GM19099 (cell line): ENCODE data around the gene LDLRAD4.

ENCODE experiments used
- POLR2A ChIP-seq: IDR thresholded peaks from 3 replicates; pipeline ENCODE4 v1.6.1; 2011; ENCODE audit warnings: low read depth; ENCODE audit not compliant: insufficient read length; ENCODE audit errors: extremely low read depth

LDLRAD4 gene

DNA sequence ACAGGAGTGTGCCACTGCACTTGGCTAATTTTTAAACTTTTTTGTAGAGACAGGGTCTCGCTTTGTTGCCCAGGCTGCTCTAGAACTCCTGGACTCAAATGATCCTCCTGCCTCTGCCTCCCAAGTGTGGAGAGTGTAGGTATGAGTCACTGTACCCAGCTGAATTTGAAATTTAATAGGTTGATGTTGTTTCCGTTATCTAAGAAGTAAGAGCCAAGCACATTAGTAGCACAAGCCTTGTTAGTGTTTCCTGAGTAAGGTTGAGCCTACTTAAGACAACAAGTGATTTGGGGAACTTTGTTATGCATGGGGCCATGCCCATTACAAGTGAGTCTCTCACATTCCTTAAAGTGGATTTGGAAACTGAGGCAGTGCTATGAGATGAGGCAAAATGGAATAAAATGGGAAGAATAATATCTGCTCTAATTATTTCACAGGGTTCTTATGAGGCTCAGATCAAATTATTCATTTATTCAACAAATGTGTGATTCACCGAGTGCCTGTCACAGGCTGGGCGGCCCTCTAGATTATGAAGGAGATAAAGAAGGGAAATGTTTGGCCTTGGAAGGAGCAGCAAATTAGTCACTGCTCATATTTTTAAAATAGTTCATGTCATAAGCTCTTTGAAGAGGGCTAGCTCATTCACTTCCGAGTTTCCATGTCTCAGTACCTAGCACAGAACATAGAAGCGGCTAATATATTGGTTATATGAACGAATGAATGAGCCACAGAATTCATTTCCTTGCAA, 217.2 kb downstream of the LDLRAD4 start:
- no peak for TF ChIP-seq POLR2A

DNA sequence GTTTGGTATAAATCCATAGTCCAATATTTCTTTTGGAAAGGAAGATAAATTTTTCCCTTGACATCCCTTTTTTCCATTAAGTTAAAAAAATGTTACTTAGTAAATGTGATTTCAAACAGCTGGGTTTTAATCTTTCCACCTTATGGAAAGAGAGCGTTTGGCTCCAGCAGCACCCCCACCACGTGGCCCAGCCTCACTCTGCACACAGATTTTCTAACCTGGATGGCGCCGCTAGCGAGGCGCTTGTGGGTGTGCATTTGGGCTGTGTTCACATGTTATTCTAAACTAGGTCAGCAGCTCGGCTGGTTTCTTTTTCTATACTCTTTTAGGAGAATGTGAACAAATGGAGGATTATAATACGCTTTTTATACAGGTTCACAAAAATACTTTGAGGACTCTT, 218.0 kb downstream of the LDLRAD4 start:
- no peak for TF ChIP-seq POLR2A

DNA sequence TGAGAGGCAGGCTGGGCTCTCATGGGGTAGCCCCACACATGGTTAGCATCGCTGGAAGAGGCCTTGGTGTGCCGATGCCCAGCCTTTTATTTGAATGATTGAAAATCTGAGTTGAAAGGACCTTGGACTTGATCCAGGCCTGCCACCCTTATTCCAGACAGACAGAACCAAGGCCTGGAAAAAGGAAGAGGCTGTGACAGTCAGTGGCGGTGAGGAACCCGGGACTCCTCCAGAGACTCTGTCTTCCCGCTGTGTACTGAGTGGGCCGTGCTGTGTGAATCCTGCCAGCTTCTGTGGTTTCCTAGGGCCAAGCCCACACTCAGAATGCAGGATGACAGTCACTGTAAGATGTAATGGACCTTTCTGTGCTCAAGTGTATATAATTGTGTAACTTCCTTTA, 218.5 kb downstream of the LDLRAD4 start:
- TF ChIP-seq POLR2A, result no peak

DNA sequence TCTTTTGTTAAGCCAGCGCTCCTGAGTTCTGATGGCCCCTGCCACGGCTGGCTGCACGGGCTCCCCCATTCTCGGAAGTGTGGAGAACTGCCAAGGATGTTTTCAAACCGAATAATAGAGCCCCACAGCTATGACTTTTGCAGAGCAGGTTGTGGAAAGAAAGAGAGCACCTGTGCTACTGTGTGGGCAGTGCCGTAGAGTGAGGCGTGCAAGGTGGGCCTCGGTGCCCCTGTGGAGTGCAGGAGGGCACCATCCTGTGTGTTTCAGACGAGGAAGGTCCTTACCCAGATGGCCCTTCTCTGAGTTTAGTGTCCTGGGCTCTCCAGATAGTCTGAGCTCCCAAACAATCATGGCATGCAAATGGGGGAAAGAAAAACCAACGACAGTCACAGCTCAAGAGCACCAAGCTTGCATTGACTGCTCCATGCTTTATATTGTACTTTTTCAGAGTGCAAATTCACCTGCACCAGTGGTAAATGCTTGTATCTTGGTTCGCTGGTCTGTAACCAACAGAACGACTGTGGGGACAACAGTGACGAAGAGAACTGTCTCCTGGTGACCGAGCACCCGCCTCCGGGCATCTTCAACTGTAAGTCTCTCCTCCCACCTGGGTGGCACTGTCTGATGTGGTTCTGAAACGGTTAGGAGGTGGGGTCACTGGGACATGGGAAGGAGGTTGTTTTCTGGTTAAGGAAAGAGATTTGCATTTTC, 219.4 kb downstream of the LDLRAD4 start:
- no peak for TF ChIP-seq POLR2A

DNA sequence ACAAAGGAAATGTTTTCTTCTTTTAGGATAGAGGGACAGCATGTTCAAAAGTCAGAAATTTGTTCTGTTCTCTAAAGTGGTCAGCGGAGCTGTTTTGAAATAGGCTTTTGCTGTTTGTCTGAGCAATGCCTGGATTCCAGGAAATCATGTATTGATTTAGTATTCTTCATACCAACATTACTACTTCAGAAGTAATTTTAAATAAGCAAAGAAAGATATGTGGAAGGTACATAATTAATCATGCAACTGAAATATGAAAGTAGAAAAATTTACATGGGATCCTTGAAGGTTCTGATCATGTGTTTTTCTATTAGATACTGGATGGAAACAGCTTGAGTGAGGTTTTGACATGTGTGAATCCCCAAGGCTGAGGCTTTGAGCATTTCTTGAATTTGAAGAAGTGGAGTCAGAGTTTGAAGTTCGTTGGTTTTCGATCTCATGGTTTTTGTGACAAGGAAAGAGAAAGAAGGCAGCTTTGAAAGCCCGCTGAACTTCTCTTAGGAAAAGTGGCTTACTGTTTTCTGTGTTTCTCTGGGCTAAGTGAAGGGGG, 220.0 kb downstream of the LDLRAD4 start:
- TF ChIP-seq POLR2A, result no peak

DNA sequence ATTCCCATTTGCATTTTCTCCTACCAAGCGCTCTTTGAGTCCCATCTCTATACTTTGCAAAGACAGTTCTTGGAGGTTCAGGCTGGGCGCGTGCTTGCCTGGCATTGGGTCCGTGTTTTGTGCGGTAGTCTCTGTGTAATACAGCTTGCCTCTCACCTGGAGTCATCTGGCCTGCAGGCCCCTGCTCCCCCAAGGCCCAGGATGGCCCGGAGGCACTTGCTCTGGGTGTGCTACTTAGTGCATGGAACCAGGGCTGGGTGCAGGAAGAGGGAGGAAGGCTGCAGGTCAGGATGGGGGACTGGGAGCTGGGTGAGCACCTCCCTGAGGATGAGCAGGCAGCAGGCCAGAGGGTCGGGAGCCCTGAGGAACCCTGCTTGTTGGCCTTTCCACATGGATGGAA, 220.9 kb downstream of the LDLRAD4 start:
- no peak for TF ChIP-seq POLR2A

DNA sequence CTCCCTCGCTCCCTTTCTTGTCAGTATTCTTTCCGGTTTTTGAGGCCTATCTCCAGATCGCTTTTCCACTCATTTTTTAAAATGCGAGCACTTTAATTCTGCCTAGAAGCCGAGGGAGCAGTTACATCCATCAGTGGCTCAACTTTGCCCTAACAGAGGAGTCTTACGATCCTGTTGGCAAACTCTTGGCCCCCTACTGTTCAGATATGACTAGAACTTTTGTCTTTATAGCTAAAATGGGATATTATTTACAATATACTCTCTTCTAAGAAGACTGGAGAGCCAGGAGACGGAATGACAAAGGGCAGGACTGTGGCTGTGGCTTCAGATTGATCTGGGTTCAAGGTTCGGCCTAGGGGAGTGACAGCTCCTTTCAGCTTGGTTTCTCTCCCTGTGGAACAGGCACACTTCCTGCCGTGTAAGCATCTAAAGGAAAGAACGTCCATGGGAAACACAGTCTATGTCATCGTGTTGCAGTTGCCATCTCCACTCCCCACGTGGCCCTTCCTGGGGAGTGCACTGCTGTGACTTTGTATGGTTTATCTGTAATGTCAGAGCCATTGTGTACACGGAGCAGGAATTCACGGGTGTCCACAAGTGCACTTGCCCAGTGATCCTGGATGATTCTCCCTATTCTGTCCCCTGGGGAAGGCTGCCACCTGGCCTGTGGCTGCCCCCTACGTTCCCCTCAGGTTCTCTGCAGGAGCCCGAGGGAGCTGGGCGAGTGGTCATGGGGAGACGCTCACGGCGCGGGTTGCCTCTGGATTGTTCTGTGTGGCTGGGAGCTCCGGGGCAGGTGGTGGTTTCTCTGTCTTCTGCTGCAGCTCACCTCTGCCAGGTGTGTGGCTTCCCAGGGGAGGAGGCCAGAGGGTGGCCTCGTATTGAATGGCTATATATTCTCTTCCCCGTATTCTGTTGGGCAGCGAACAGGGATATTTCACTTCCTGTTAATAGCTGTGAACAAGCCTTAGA, 222.0 kb downstream of the LDLRAD4 start:
- no peak for TF ChIP-seq POLR2A

DNA sequence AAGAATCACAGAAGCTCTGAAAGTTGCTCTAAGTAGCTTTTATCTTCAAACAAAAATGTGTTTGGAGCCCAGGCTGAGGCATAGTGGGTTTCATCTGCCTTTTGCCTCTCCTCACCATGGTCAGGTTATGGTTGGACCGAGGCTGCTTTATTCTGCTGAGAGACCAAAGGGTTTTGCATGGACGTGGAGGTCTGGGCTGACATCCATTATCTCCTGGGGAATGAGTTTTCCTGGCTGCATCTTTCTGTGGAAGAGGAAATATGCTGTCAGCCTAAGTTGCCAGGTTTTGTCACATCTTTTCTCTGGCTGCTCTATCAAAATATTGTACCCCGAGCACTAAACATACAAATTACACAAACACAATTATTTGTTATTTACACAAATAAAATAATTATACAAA, 223.2 kb downstream of the LDLRAD4 start:
- TF ChIP-seq POLR2A, result no peak

DNA sequence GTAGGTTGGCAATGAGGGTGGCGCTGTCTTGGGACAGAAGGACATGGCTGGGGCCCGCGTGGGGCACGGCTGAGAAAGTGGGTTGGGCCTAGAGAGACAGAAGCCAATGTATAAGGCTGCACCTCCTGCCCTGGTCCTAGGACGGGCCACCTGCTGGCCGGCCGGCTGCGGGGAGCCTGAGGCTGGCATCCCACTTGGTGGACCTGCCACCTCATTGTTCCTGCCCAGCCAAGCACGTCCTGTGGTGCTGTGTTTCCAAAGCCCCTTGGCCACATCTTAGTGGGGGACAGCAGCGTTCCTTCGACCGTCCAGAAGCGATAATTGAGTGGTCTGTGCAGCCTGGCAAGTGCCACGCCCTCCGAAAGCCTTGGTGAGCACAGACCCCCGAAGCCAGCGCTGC, 223.9 kb downstream of the LDLRAD4 start:
- no peak for TF ChIP-seq POLR2A

DNA sequence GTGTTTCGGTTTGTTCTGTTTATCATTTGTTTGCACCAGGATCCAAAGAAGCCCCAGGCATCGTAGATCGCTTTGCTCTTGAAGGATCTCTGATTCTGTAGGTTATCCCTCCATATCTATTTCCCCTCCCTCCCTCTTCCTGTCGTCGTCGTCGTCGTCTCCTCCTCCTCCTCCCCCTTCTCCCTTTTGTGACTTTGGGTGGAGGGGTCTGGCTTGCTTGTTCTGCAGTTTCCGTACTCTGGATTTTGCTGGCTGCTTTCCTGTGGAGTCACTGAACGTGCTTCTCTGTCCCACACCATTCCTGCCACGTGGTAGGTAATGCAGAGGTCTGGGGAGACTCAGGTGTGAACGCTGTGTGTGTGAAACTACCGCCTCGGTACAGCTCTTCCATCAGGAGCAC, 225.0 kb downstream of the LDLRAD4 start:
- TF ChIP-seq POLR2A, result no peak

DNA sequence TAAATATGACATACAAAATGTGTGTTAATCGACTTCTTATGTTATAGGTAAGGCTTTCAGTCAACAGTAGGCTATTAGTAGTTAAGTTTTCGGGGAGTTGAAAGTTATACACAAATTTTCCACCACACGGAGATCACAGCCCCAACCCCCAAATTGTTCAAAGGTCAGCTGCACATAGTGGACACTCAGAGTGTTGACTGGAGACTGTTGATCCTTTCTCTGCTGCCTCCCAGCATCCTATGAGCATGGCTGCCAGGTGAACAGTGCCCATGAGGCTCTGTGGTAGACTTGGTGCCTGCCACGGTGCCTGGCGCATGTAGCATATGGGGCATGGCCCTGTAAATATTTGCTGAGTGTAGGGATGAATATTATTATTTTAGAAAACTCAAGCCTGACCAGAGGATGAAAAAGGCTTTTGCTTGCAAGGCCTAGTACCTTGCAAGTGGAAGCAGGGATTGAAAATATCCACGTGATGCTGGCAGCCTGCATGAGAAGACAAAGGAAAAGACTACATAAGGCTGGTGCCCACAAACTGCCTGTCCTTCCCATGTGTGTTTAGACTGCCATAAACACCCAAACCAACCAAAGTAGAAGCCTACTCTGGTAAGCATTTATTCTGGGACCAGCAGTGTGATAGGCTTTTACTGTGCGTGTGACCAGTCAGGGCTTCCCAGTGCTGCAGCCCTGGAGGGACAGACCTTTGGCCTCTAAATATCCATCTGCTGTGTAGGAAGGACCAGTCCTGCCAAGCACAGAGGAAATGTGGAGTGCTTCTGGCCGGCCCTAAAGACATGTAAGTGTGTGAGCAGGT, 226.1 kb downstream of the LDLRAD4 start:
- TF ChIP-seq POLR2A, result no peak

DNA sequence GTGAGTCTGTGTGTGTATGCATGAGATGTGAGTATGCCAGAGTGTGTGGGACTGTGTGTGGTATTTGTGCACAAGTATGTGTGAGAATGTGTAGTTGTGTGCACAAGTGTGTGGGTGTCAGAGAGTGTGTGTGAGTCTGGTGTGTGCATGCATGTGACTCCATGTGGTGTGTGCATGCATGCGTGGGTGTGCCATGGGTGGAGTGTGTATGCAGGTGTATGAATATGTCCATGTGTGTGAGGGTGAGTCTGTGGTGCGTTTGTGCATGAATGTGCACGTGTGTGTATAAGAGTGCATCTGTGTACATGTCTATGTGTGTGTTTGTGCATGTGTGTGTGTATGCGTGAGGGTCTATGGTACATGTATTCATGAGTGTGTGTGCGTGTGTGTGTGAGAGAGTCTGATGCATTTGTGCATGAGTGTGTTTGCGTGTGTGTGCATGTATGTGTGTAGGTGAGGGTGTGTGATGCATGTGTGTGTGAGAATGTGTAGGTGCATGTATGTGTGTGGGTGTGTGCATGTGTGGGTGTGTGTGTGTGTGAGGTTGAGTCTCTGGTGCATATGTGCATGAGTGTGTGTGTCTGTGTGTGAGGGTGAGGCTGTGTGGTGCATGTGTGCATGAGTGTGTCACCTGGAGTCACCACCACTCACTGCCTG, 226.8 kb downstream of the LDLRAD4 start:
- no peak for TF ChIP-seq POLR2A

DNA sequence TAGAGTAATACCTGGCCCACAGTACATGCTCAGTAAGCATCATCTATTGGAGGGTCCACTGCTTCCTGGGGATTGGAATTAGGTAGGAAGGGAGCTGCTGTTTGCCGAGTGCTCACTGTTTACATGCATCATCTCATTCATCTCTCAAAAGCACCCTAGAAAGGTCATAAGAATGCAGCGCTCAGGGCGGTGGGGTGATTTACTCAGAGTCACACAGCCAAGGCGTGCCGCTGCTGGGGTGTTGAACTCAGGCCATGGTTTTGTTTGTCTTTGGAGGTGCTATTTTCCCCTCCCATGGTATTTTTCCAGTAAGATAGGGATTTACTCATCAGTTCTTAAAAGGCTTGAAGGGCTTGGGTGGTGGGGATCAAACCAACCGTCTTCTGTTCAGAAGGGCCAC, 227.5 kb downstream of the LDLRAD4 start:
- no peak for TF ChIP-seq POLR2A

DNA sequence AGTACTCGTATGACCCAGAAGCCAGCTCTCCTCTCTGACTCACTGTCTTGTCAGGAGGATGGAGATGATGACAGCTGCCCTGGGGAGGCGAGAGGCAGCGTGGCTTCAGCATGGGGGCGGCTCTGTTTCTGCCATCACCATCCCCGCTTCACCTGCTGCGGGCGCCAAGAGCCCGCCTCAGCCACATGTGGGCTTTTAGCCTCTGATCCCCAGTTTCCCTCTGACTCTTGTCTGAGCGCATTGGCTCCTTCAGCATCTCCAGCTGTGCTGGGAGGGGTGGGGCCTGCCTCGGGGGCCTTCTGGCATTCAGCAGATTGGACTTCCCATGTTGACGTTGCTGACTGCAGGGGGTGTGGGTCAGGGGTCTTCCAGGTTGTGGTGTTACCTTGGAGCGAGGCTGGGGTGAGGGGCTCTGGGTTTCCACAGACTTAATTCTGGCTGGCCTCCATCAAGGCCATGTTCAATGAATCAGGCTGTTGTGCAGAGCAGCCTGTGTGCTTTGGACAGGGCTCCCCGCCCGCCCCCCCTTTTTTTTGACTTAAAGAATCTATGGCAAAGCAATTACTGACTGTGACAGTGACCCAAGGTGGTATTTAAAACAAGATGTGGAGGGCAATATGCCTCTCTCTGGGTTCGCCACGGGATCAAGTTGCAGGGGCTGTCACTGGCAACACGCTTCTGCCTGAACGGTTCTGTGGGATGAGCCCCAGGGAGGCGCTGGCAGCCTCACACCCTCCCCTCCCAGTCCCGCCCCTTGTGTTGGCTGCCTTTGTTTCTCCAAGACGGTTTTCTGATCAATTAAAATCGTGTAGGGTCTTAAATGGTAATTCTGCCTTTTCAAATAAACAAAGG, 228.3 kb downstream of the LDLRAD4 start:
- no peak for TF ChIP-seq POLR2A
